H1 (cell line): ENCODE measurements around the gene ADSS1. TPM values are rescaled to one million over a fixed set of nuclear protein-coding genes. Genes with fewer than 3 reads are reported as not detected.

Experiments used
- CTCF ChIA-PET: fragments of 300-600 bp; sonication (Branson Sonifier 250); formaldehyde crosslinking; loops from one replicate; lab custom pipeline; 2021; ENCODE audit not compliant: partially characterized antibody; lab: Charles Lee
- POLR2A ChIA-PET: fragments of 300-600 bp; sonication (Branson Sonifier 250); formaldehyde crosslinking; loops from one replicate; lab custom pipeline; 2021; ENCODE audit warnings: inconsistent platforms; ENCODE audit not compliant: partially characterized antibody; lab: Charles Lee
- DNase-seq, 2 experiments: peaks; one replicate each; pipeline versions ENCODE4 v3.0.0 to v3.0.0-alpha.2; 2010 to 2022; ENCODE audit warnings: low spot score in 2 of 2, low read depth in 1 of 2, mixed read lengths in 1 of 2
- FAIRE-seq: peaks from 2 replicates; lab custom pipeline; 2011; peaks lifted over from hg19 to GRCh38; lab: Jason Lieb, UNC
- H2AFZ ChIP-seq: 2 replicates; pipeline ENCODE4 v1.8.1; 2012; ENCODE audit warnings: low read length, inconsistent platforms
- H2AK5ac ChIP-seq: 2 replicates; pipeline ENCODE4 v1.6.1; 2013; ENCODE audit warnings: low read depth, low read length
- H2BK120ac ChIP-seq: replicated peaks from 2 replicates; pipeline ENCODE3; 2013; ENCODE audit warnings: low read depth, low read length, inconsistent platforms
- H2BK12ac ChIP-seq: 2 replicates; pipeline ENCODE4 v1.6.1; 2013; ENCODE audit warnings: low read depth, low read length
- H2BK15ac ChIP-seq: 2 replicates; pipeline ENCODE4 v1.6.1; 2013; ENCODE audit warnings: low read length
- H2BK20ac ChIP-seq: 2 replicates; pipeline ENCODE4 v1.6.1; 2013; ENCODE audit warnings: low read length
- H2BK5ac ChIP-seq: 2 replicates; pipeline ENCODE4 v1.6.1; 2013; ENCODE audit warnings: low read depth, low read length
- H3K14ac ChIP-seq: 2 replicates; pipeline ENCODE4 v1.6.1; 2013; ENCODE audit warnings: inconsistent platforms; ENCODE audit not compliant: insufficient read length
- H3K18ac ChIP-seq: 2 replicates; pipeline ENCODE4 v1.6.1; 2013; ENCODE audit warnings: low read length; ENCODE audit errors: extremely low read depth
- H3K23ac ChIP-seq: 2 replicates; pipeline ENCODE4 v1.6.1; 2013; ENCODE audit warnings: inconsistent platforms; ENCODE audit not compliant: insufficient read length
- H3K23me2 ChIP-seq: 2 replicates; pipeline ENCODE4 v1.6.1; 2013; ENCODE audit warnings: low read depth, low read length
- H3K27ac ChIP-seq: 2 replicates; pipeline ENCODE4 v1.6.1; 2011; ENCODE audit warnings: low read depth, low read length, inconsistent platforms
- H3K27me3 ChIP-seq, 4 experiments: replicated peaks in 1 of 4; 1 replicate in 1 of 4; 2 replicates in 3 of 4; pipeline versions ENCODE4 v1.6.1 to v1.8.1; 2011 to 2013; ENCODE audit warnings: low read length in 3 of 4, mild to moderate bottlenecking in 3 of 4, inconsistent platforms in 2 of 4, mixed read lengths in 2 of 4, moderate library complexity in 1 of 4; ENCODE audit not compliant: control insufficient read depth in 3 of 4, insufficient read depth in 3 of 4; ENCODE audit errors: extremely low read depth in 1 of 4
- H3K36me3 ChIP-seq, 4 experiments: 2 replicates each; pipeline versions ENCODE4 v1.6.1 to v1.8.1; 2011 to 2013; ENCODE audit warnings: mild to moderate bottlenecking in 4 of 4, low read length in 3 of 4, moderate library complexity in 2 of 4, control low read depth in 1 of 4, inconsistent platforms in 1 of 4; ENCODE audit not compliant: insufficient read depth in 4 of 4, control insufficient read depth in 2 of 4
- H3K4ac ChIP-seq: replicated peaks from 2 replicates; pipeline ENCODE3; 2013; ENCODE audit warnings: low read length, low read depth, mixed read lengths, inconsistent platforms; ENCODE audit not compliant: insufficient read length
- H3K4me1 ChIP-seq, 4 experiments: replicated peaks in 1 of 4; 1 replicate in 1 of 4; 2 replicates in 3 of 4; pipeline versions ENCODE4 v1.6.1 to v1.8.1; 2011 to 2013; ENCODE audit warnings: low read length in 3 of 4, inconsistent platforms in 2 of 4, mixed read lengths in 1 of 4; ENCODE audit not compliant: insufficient read depth in 4 of 4, control insufficient read depth in 3 of 4
- H3K4me2 ChIP-seq, 2 experiments: 2 replicates each; pipeline versions ENCODE4 v1.6.1 to v1.8.1; 2011 to 2013; ENCODE audit warnings: low read depth in 2 of 2, low read length in 2 of 2, control low read depth in 1 of 2, inconsistent platforms in 1 of 2, mild to moderate bottlenecking in 1 of 2; ENCODE audit not compliant: insufficient read depth in 1 of 2
- H3K4me3 ChIP-seq, 4 experiments: fragments of 200-600, 300-600 bp in 1 of 4; sonication (generic), shearing (Covaris generic), sonication (Bioruptor Twin) in 1 of 4; 2 replicates each; pipeline versions ENCODE4 v1.5.1 to v1.8.1; 2011 to 2016; ENCODE audit warnings: low read length in 4 of 4, low read depth in 3 of 4, control low read depth in 2 of 4, inconsistent platforms in 2 of 4, mild to moderate bottlenecking in 2 of 4, mixed read lengths in 1 of 4, moderate library complexity in 1 of 4; ENCODE audit not compliant: insufficient read depth in 2 of 4; ENCODE audit errors: extremely low read depth in 1 of 4
- H3K56ac ChIP-seq: replicated peaks from 2 replicates; pipeline ENCODE3; 2013; ENCODE audit warnings: low read depth, mild to moderate bottlenecking, mixed read lengths, low read length, inconsistent platforms; ENCODE audit not compliant: insufficient read length
- H3K79me1 ChIP-seq: 2 replicates; pipeline ENCODE4 v1.6.1; 2013; ENCODE audit warnings: low read depth, low read length, control low read depth
- H3K79me2 ChIP-seq, 2 experiments: 2 replicates each; pipeline versions ENCODE4 v1.6.1 to v1.8.1; 2012 to 2013; ENCODE audit warnings: low read length in 2 of 2, mild to moderate bottlenecking in 2 of 2, inconsistent platforms in 1 of 2; ENCODE audit not compliant: insufficient read depth in 2 of 2, control insufficient read depth in 1 of 2
- H3K9ac ChIP-seq, 4 experiments: replicated peaks in 1 of 4; 1 replicate in 1 of 4; 2 replicates in 3 of 4; pipeline versions ENCODE4 v1.6.1 to v1.8.1; 2011 to 2013; ENCODE audit warnings: low read depth in 3 of 4, low read length in 3 of 4, control low read depth in 2 of 4, mild to moderate bottlenecking in 2 of 4, moderate library complexity in 2 of 4, inconsistent platforms in 1 of 4; ENCODE audit errors: extremely low read depth in 1 of 4
- H3K9me3 ChIP-seq, 2 experiments: 2 replicates each; pipeline versions ENCODE4 v1.6.1 to v1.8.1; 2012 to 2013; ENCODE audit warnings: mild to moderate bottlenecking in 2 of 2, moderate library complexity in 2 of 2, control low read depth in 1 of 2, inconsistent platforms in 1 of 2, low read depth in 1 of 2, low read length in 1 of 2, mixed read lengths in 1 of 2; ENCODE audit not compliant: insufficient read depth in 2 of 2
- H4K20me1 ChIP-seq, 2 experiments: replicated peaks in 1 of 2; 2 replicates each; pipeline versions ENCODE3 to v1.8.1; 2011 to 2013; ENCODE audit warnings: inconsistent platforms in 2 of 2, low read length in 2 of 2, mild to moderate bottlenecking in 1 of 2; ENCODE audit not compliant: insufficient read depth in 2 of 2, control insufficient read depth in 1 of 2
- H4K5ac ChIP-seq: 2 replicates; pipeline ENCODE4 v1.6.1; 2013; ENCODE audit warnings: low read length, low read depth, mixed read lengths, inconsistent platforms; ENCODE audit not compliant: insufficient read length
- H4K8ac ChIP-seq: 2 replicates; pipeline ENCODE4 v1.8.0; 2013; ENCODE audit warnings: mild to moderate bottlenecking, moderate library complexity, low read length, inconsistent platforms; ENCODE audit not compliant: insufficient read depth; ENCODE audit errors: extremely low read depth
- H4K91ac ChIP-seq: replicated peaks from 2 replicates; pipeline ENCODE3; 2013; ENCODE audit warnings: low read length, mixed read lengths, inconsistent platforms; ENCODE audit not compliant: insufficient read length
- ASH2L ChIP-seq: fragments of 200-600, 300-600 bp; sonication (generic); IDR thresholded peaks from one replicate; pipeline ENCODE4 v1.7.1; 2017; ENCODE audit warnings: low read length
- CBX5 ChIP-seq: fragments of 300-800, 300-1000 bp; sonication (generic); IDR thresholded peaks from 2 replicates; pipeline ENCODE4 v1.7.1; 2016; ENCODE audit warnings: antibody characterized with exemption, low read length, low read depth
- CEBPB ChIP-seq: IDR thresholded peaks from 2 replicates; pipeline ENCODE4 v1.6.1; 2012; ENCODE audit warnings: low read depth, low read length
- CHD2 ChIP-seq: IDR thresholded peaks from 2 replicates; pipeline ENCODE4 v1.6.1; 2012; ENCODE audit warnings: low read length, improper control_type of control experiment
- EZH2 ChIP-seq: fragments of 200-600 bp; sonication (generic); IDR thresholded peaks from 2 replicates; pipeline ENCODE4 v1.7.1; 2012; ENCODE audit warnings: low read depth, mild to moderate bottlenecking, moderate library complexity, low read length, inconsistent platforms; ENCODE audit not compliant: severe bottlenecking
- JUND ChIP-seq: IDR thresholded peaks from 2 replicates; pipeline ENCODE4 v1.6.1; 2011; ENCODE audit warnings: mild to moderate bottlenecking, improper control_type of control experiment, low read length
- KDM4A ChIP-seq: IDR thresholded peaks from one replicate; pipeline ENCODE4 v1.7.1; 2012; ENCODE audit warnings: low read depth, mild to moderate bottlenecking, moderate library complexity, low read length, inconsistent platforms; ENCODE audit not compliant: severe bottlenecking
- NANOG ChIP-seq: IDR thresholded peaks from 2 replicates; pipeline ENCODE4 v1.6.1; 2011; ENCODE audit warnings: low read length, low read depth, mild to moderate bottlenecking, inconsistent platforms; ENCODE audit not compliant: insufficient read depth, poor library complexity, severe bottlenecking
- POU5F1 ChIP-seq: IDR thresholded peaks from 2 replicates; pipeline ENCODE4 v1.6.1; 2011; ENCODE audit warnings: low read depth, mild to moderate bottlenecking, low read length, moderate library complexity
- RFX5 ChIP-seq: IDR thresholded peaks from 2 replicates; pipeline ENCODE4 v1.6.1; 2011; ENCODE audit warnings: low read depth, low read length, improper control_type of control experiment, borderline replicate concordance
- SP4 ChIP-seq: IDR thresholded peaks from 2 replicates; pipeline ENCODE4 v1.6.1; 2012; ENCODE audit warnings: low read length, inconsistent platforms
- SRF ChIP-seq: IDR thresholded peaks from 2 replicates; pipeline ENCODE4 v1.6.1; 2011; ENCODE audit warnings: mild to moderate bottlenecking, low read depth, low read length, moderate library complexity
- TAF7 ChIP-seq: optimal IDR thresholded peaks from 2 replicates; pipeline ENCODE3; 2011; ENCODE audit warnings: low read depth, mild to moderate bottlenecking, inconsistent platforms, low read length, moderate library complexity, borderline replicate concordance
- WGBS, 2 experiments: shearing (Covaris generic) in 1 of 2; methylation state at CpG; one replicate each; pipeline versions ENCODE4 v1.1.6 to v1.1.7; 2013 to 2015; ENCODE audit warnings: low lambda C conversion rate in 2 of 2, mixed read lengths in 2 of 2, inconsistent platforms in 1 of 2, low coverage in 1 of 2, missing lambda C conversion rate in 1 of 2; ENCODE audit not compliant: insufficient replicate concordance in 2 of 2, insufficient coverage in 1 of 2, insufficient read length in 1 of 2; ENCODE audit errors: extremely low coverage in 1 of 2, missing lambda C conversion rate in 1 of 2; 5-methylcytosine and 5-hydroxymethylcytosine counted together
- polyA plus RNA-seq, 7 experiments: library from polyadenylated mRNA; depleted of rRNA in 3 of 7; stranded (reverse) in 5 of 7; unstranded in 2 of 7; fragments of >200 nt in 5 of 7; fragments of 200-250 nt in 2 of 7; gene quantifications; 1 replicate in 5 of 7; 2 replicates in 1 of 7; 4 replicates in 1 of 7; pipeline versions ENCODE4 v1.2.1 to v1.2.3, GENCODE V29; 2011 to 2013; ENCODE audit warnings: missing spikeins in 2 of 7, mixed read lengths in 2 of 7
- total RNA-seq: library from RNA; stranded (reverse); fragmentation: NEBNext Ultra II Directional; extraction: Animal tissue kit (Norgen Biotek cat#: 25700); gene quantifications from 2 replicates; pipeline ENCODE4 v1.2.1, GENCODE V29; 2021

The ADSS1 gene
- total and polyA plus RNA-seq, 2 of the 8 experiments (the other 6 are each of a cell fraction or from before 2014, with no cell fraction given) = 7.1 to 7.9 TPM

- peak overlapping the region; percentile 51 for H4K8ac ChIP-seq
- ChIA-PET CTCF (interaction anchor here (0.6 to 4.9 kb wide), 10 partner anchors 9 to 160 kb away, joined by 3 to 35 read pairs (median 6); no protein-coding TSS in a partner anchor), POLR2A (interaction anchor here (1.2 to 1.6 kb wide), 3 partner anchors 11 to 116 kb away, joined by 3 to 5 read pairs (median 4); no protein-coding TSS in a partner anchor)
- no peak for FAIRE-seq
- no peaks in the 10 kb centered on the region; the same call in 1 of the 2 replicates for H3K79me1 ChIP-seq
- H3K4me3 ChIP-seq = no peak overlapping the region
- WGBS, 2 experiments = 96% methylated on average over 30 of the region's 32 CpGs; no CpG with 5 or more reads in 1 of the 2 experiments
- no peaks in the 10 kb centered on the region for H3K23me2 ChIP-seq
- no peak overlapping the region for H3K23ac ChIP-seq
- H2BK120ac ChIP-seq = no peak overlapping the region
- no peak overlapping the region for H3K56ac ChIP-seq
- H2AK5ac ChIP-seq = no peak overlapping the region
- H4K5ac ChIP-seq = no peak overlapping the region
- no peaks in the 10 kb centered on the region for H3K27me3 ChIP-seq
- no peaks in the 10 kb centered on the region for H3K4me1 ChIP-seq
- H4K20me1 ChIP-seq = peaks cover 11 to 18% of the 10 kb centered on the region in 2 experiments
- no peaks in the 10 kb centered on the region; a peak in 1 of 4 replicates for H3K9me3 ChIP-seq
- peaks cover 0 to 3% (median 0%) of the 10 kb centered on the region in 4 experiments; a peak in 1 of 8 replicates for H3K36me3 ChIP-seq
- no peaks in the 10 kb centered on the region for H3K79me2 ChIP-seq
- H2AFZ ChIP-seq = no peak overlapping the region
- H3K4me2 ChIP-seq = no peak overlapping the region
- no peak overlapping the region for H2BK5ac ChIP-seq
- H3K18ac ChIP-seq = no peak overlapping the region
- H2BK15ac ChIP-seq = no peak overlapping the region
- no peak overlapping the region for H3K9ac ChIP-seq
- no peak overlapping the region for H3K14ac ChIP-seq
- no peak overlapping the region for H3K27ac ChIP-seq
- no peak overlapping the region for H4K91ac ChIP-seq
- no peak overlapping the region for H2BK20ac ChIP-seq
- no peak overlapping the region for H3K4ac ChIP-seq
- DNase-seq = no peak
- no peak overlapping the region for H2BK12ac ChIP-seq
- TF ChIP-seq SP4 (no peak), CEBPB (no peak), EZH2 (no peak), RFX5 (no peak), SRF (no peak), JUND (no peak), CHD2 (no peak), CBX5 (no peak), ASH2L (no peak), NANOG (no peak), TAF7 (no peak), KDM4A (no peak), POU5F1 (no peak)
These were observed 55.9 kb downstream of the ADSS1 start for GRCh38 chr14:104779776-104780512.
